Stimulated activated CD4-positive, alpha-beta T cell treated with anti-CD3 and anti-CD28 coated beads, Interleukin-1b, Interleukin-23, amount 100 ng/mL, for 1 hour (primary cell): Measurements from ENCODE around the gene FBXO2.
"Not testable (repeated sequence)": the region's sequence is repeated elsewhere in the genome, so short reads cannot be mapped to it uniquely, and the experiment has no call there.

Experiments used
- DNase-seq, 2 donors: peaks; one replicate each; pipeline ENCODE4 v3.0.0-alpha.2; 2020; ENCODE audit warnings: low read depth in 2 of 2

FBXO2 gene

GRCh38 chr1:11629184-11630016 is 24.8 kb downstream of the FBXO2 start:
- DNase-seq, result no peak

GRCh38 chr1:11628767-11629166 is 25.5 kb downstream of the FBXO2 start:
- DNase-seq, result no peak

- no peak for DNase-seq
Observed at GRCh38 chr1:11626551-11626950, 27.7 kb downstream of the FBXO2 start.

- DNase-seq, result no peak
Observed at GRCh38 chr1:11623702-11624101, 30.5 kb downstream of the FBXO2 start.

- DNase-seq, result no peak
Observed at GRCh38 chr1:11622398-11622797, 31.8 kb downstream of the FBXO2 start.

GRCh38 chr1:11620924-11621323 is 33.3 kb downstream of the FBXO2 start:
- DNase-seq, result no peak

- DNase-seq, result no peak
Observed at GRCh38 chr1:11620405-11620804, 33.8 kb downstream of the FBXO2 start.

GRCh38 chr1:11617741-11618140 is 36.5 kb downstream of the FBXO2 start:
- DNase-seq, result no peak

- DNase-seq, result no peak
Observed at GRCh38 chr1:11617314-11617713, 36.9 kb downstream of the FBXO2 start.

- no peak for DNase-seq
Observed at GRCh38 chr1:11616766-11617165, 37.5 kb downstream of the FBXO2 start.

- no peak for DNase-seq
Observed at GRCh38 chr1:11615090-11615489, 39.1 kb downstream of the FBXO2 start.

- no peak for DNase-seq
Observed at GRCh38 chr1:11613347-11613746, 40.9 kb downstream of the FBXO2 start.

- no peak for DNase-seq
Observed at GRCh38 chr1:11611638-11612327, 42.4 kb downstream of the FBXO2 start.

GRCh38 chr1:11610629-11611180 is 43.5 kb downstream of the FBXO2 start:
- no peak for DNase-seq

GRCh38 chr1:11609378-11609777 is 44.9 kb downstream of the FBXO2 start:
- DNase-seq, result not testable (repeated sequence)

- DNase-seq, result not testable (repeated sequence)
Observed at GRCh38 chr1:11608596-11609130, 45.6 kb downstream of the FBXO2 start.

GRCh38 chr1:11606775-11607174 is 47.5 kb downstream of the FBXO2 start:
- DNase-seq, result no peak

GRCh38 chr1:11602981-11603380 is 51.2 kb downstream of the FBXO2 start:
- DNase-seq, result no peak

- no peak for DNase-seq
Observed at GRCh38 chr1:11602424-11602823, 51.8 kb downstream of the FBXO2 start.

GRCh38 chr1:11600836-11601235 is 53.4 kb downstream of the FBXO2 start:
- no peak for DNase-seq

- no peak for DNase-seq
Observed at GRCh38 chr1:11599891-11600576, 54.2 kb downstream of the FBXO2 start.

GRCh38 chr1:11598461-11598860 is 55.8 kb downstream of the FBXO2 start:
- no peak for DNase-seq
